Measurements from ENCODE around the gene EFHC1. TPM values are rescaled to one million over a fixed set of nuclear protein-coding genes. Genes with fewer than 3 reads are reported as not detected.

EFHC1 gene
- polyA plus RNA-seq, 1 donor from 2014 or later: 173 TPM

DNA sequence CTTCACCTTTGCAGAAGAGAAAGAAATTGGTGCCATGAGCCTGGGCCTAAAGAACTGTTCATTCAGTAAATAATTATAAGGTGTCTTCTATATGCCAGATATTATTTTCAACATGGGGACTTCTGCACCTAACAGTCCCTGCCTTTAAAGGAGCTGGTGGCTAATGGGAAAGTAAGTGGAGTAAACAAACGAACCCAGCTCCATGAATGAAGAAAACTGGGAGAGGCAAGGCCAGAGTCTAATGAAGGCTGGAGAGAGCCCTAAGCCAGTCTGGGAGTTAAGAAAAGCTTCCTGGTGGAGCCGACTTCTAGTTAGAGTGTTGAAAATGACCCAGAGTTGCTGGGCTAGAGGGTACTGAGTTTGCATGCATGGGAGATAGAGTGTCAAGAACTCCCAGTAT is 24.2 kb upstream of the EFHC1 start:
- Histone ChIP-seq H3K4me2 (ENCODE audit: low read length) (no peak overlapping the region), H3K4me3 (ENCODE audit: low read length) (no peak overlapping the region), H4K20me1 (ENCODE audit: insufficient read depth) (no peaks in the 10 kb centered on the region), H3K27ac (ENCODE audit: low read length) (no peak overlapping the region), H3K36me3 (ENCODE audit: insufficient read depth, low read length) (no peaks in the 10 kb centered on the region), H3K9me2 (ENCODE audit: insufficient read depth, low read length) (no peaks in the 10 kb centered on the region), H3K9me3 (ENCODE audit: low read length) (no peaks in the 10 kb centered on the region), H3K27me3 (ENCODE audit: insufficient read depth, low read depth, low read length) (no peaks in the 10 kb centered on the region), H3K9ac (ENCODE audit: low read length) (no peak overlapping the region), H2AFZ (ENCODE audit: low read depth, low read length) (no peak overlapping the region), H3K79me2 (replicated peaks; ENCODE audit: insufficient read depth, low read length) (no peaks in the 10 kb centered on the region), H3F3A (ENCODE audit: insufficient read depth, low read length, poor library complexity, severe bottlenecking) (no peaks in the 10 kb centered on the region)
- TF ChIP-seq EP300 (conservative IDR thresholded peaks at IDR 0.05; ENCODE audit: poor library complexity, severe bottlenecking) (no peak), SMC3 (conservative IDR thresholded peaks at IDR 0.05; ENCODE audit: poor library complexity) (no peak), TAF1 (IDR thresholded peaks at IDR 0.05; ENCODE audit: low read depth) (no peak), RAD21 (conservative IDR thresholded peaks at IDR 0.05) (no peak), MXI1 (conservative IDR thresholded peaks at IDR 0.05; ENCODE audit: poor library complexity, severe bottlenecking) (no peak), POLR2AphosphoS5 (IDR thresholded peaks at IDR 0.05) (no peak), EZH2 (IDR thresholded peaks at IDR 0.05; ENCODE audit: borderline replicate concordance, insufficient read depth, low read length, poor library complexity, severe bottlenecking) (no peak)
- TF ChIP-seq, protein P1, sequence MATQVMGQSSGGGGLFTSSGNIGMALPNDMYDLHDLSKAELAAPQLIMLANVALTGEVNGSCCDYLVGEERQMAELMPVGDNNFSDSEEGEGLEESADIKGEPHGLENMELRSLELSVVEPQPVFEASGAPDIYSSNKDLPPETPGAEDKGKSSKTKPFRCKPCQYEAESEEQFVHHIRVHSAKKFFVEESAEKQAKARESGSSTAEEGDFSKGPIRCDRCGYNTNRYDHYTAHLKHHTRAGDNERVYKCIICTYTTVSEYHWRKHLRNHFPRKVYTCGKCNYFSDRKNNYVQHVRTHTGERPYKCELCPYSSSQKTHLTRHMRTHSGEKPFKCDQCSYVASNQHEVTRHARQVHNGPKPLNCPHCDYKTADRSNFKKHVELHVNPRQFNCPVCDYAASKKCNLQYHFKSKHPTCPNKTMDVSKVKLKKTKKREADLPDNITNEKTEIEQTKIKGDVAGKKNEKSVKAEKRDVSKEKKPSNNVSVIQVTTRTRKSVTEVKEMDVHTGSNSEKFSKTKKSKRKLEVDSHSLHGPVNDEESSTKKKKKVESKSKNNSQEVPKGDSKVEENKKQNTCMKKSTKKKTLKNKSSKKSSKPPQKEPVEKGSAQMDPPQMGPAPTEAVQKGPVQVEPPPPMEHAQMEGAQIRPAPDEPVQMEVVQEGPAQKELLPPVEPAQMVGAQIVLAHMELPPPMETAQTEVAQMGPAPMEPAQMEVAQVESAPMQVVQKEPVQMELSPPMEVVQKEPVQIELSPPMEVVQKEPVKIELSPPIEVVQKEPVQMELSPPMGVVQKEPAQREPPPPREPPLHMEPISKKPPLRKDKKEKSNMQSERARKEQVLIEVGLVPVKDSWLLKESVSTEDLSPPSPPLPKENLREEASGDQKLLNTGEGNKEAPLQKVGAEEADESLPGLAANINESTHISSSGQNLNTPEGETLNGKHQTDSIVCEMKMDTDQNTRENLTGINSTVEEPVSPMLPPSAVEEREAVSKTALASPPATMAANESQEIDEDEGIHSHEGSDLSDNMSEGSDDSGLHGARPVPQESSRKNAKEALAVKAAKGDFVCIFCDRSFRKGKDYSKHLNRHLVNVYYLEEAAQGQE (IDR thresholded peaks at IDR 0.05; ENCODE audit: borderline replicate concordance): no peak
- TF ChIP-seq, protein P2, sequence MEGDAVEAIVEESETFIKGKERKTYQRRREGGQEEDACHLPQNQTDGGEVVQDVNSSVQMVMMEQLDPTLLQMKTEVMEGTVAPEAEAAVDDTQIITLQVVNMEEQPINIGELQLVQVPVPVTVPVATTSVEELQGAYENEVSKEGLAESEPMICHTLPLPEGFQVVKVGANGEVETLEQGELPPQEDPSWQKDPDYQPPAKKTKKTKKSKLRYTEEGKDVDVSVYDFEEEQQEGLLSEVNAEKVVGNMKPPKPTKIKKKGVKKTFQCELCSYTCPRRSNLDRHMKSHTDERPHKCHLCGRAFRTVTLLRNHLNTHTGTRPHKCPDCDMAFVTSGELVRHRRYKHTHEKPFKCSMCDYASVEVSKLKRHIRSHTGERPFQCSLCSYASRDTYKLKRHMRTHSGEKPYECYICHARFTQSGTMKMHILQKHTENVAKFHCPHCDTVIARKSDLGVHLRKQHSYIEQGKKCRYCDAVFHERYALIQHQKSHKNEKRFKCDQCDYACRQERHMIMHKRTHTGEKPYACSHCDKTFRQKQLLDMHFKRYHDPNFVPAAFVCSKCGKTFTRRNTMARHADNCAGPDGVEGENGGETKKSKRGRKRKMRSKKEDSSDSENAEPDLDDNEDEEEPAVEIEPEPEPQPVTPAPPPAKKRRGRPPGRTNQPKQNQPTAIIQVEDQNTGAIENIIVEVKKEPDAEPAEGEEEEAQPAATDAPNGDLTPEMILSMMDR (IDR thresholded peaks at IDR 0.05; ENCODE audit: poor library complexity, severe bottlenecking): no peak

DNA sequence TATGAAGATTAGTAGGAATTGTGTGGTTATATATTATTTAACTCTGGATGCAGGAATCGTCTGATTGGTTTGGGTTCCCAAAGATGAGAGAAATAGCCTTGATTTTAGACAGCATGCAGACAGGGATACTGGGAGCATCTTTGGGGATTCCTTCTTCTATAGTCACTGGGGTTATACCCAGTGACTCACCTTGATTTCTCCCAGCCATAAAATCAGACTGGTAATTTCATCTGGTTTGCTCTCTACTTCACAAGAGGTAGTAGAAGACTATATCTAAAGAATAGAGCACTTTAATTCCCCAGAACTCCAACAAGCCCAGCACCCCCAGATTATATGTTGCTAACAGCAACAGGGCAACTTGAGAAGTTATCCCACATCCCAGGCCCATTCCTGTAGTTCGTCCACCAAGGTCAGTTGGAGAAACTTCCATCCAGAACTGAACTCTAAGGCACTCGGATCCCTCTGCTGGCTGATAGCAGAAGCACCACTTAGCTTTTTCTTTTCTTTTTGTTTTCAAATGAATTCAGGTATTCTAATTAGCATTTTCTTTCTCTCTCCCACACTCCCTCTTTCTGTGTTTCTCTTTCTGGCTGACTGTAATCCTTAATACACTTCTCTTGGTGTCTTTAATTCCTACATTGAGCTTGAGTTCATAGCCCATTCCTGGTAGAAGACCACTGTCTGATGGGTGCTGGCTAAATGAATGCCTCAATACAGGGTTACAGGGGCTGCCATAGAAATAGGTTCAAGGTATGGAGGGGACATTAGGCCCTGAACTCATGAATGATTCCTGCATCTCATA is 20.4 kb upstream of the EFHC1 start:
- Histone ChIP-seq H3K4me3 (ENCODE audit: low read length) (no peak overlapping the region), H3F3A (ENCODE audit: insufficient read depth, low read length, poor library complexity, severe bottlenecking) (no peaks in the 10 kb centered on the region), H3K4me2 (ENCODE audit: low read length) (no peak overlapping the region), H2AFZ (ENCODE audit: low read depth, low read length) (no peak overlapping the region), H3K36me3 (ENCODE audit: insufficient read depth, low read length) (no peaks in the 10 kb centered on the region), H3K9me3 (ENCODE audit: low read length) (no peaks in the 10 kb centered on the region), H3K27ac (ENCODE audit: low read length) (no peak overlapping the region), H3K79me2 (replicated peaks; ENCODE audit: insufficient read depth, low read length) (no peaks in the 10 kb centered on the region), H4K20me1 (ENCODE audit: insufficient read depth) (no peaks in the 10 kb centered on the region), H3K9me2 (ENCODE audit: insufficient read depth, low read length) (no peaks in the 10 kb centered on the region), H3K9ac (ENCODE audit: low read length) (no peak overlapping the region), H3K27me3 (ENCODE audit: insufficient read depth, low read depth, low read length) (no peaks in the 10 kb centered on the region)
- peak; percentile 42 for TF ChIP-seq RAD21 (conservative IDR thresholded peaks at IDR 0.05)
- TF ChIP-seq, protein P2 (IDR thresholded peaks at IDR 0.05; ENCODE audit: poor library complexity, severe bottlenecking): peak; percentile 54
- TF ChIP-seq, protein P1 (IDR thresholded peaks at IDR 0.05; ENCODE audit: borderline replicate concordance): no peak

Measured in neural cell (in vitro differentiated cells).